K562 (cell line): ENCODE data around the gene HNF4A. TPM values are rescaled to one million over a fixed set of nuclear protein-coding genes. Genes with fewer than 3 reads are reported as not detected.
A peak's percentile ranks its signal among the peaks of the same experiment; 100 is the strongest.

Source experiments
- ARID3B ChIP-seq: fragments of 250-450 bp; sonication (Bioruptor Pico); IDR thresholded peaks from 2 replicates; pipeline ENCODE4 v1.4.0; 2020; ENCODE audit warnings: borderline replicate concordance
- BDP1 ChIP-seq: IDR thresholded peaks from 3 replicates; pipeline ENCODE4 v1.6.1; 2011; ENCODE audit not compliant: insufficient read length, insufficient read depth
- CHCHD3 ChIP-seq: fragments of 250-450 bp; sonication (Bioruptor Pico); IDR thresholded peaks from 2 replicates; pipeline ENCODE4 v2.1.2; 2022; ENCODE audit warnings: mild to moderate bottlenecking
- FOXJ3 ChIP-seq: sonication (generic); formaldehyde crosslinking; IDR thresholded peaks from 2 replicates; pipeline ENCODE4 v1.4.0; 2020; ENCODE audit warnings: mild to moderate bottlenecking, missing genetic modification reagents
- GMEB1 ChIP-seq: fragments of 250-450 bp; sonication (Bioruptor Pico); IDR thresholded peaks from 2 replicates; pipeline ENCODE4 v1.4.0; 2020; ENCODE audit warnings: mild to moderate bottlenecking
- HMG20B ChIP-seq: fragments of 250-450 bp; sonication (Bioruptor Pico); IDR thresholded peaks from 2 replicates; pipeline ENCODE4 v1.5.0; 2021; ENCODE audit warnings: mild to moderate bottlenecking
- HNRNPL ChIP-seq: fragments of 200-400 bp; formaldehyde crosslinking; IDR thresholded peaks from 2 replicates; pipeline ENCODE4 v1.6.1; 2017; ENCODE audit warnings: low read depth, mild to moderate bottlenecking, low read length
- HOMEZ ChIP-seq: fragments of 250-450 bp; sonication (Bioruptor Pico); IDR thresholded peaks from 2 replicates; pipeline ENCODE4 v1.4.0; 2020; ENCODE audit warnings: mild to moderate bottlenecking, moderate library complexity
- PTTG1 ChIP-seq: fragments of 450-650 bp; IDR thresholded peaks from 2 replicates; pipeline ENCODE4 v1.6.1; 2016; ENCODE audit warnings: low read depth, mild to moderate bottlenecking, missing genetic modification characterization, missing compliant biosample characterization
- PURB ChIP-seq: sonication (generic); formaldehyde crosslinking; IDR thresholded peaks from 2 replicates; pipeline ENCODE4 v1.9.0; 2021; ENCODE audit warnings: low read depth, mild to moderate bottlenecking, missing genetic modification reagents
- RB1 ChIP-seq: fragments of 450-650 bp; IDR thresholded peaks from 2 replicates; pipeline ENCODE4 v1.6.1; 2017; ENCODE audit warnings: low read depth, mild to moderate bottlenecking
- RUNX1 ChIP-seq: sonication (generic); IDR thresholded peaks from 2 replicates; pipeline ENCODE4 v1.6.1; 2016; ENCODE audit warnings: antibody characterized with exemption, low read depth
- SMC3 ChIP-seq: conservative IDR thresholded peaks from 2 replicates; pipeline ENCODE4 v1.6.1; 2011; ENCODE audit warnings: low read depth, low read length, improper control_type of control experiment; ENCODE audit not compliant: insufficient read depth
- TAL1 ChIP-seq: fragments of 450-650 bp; IDR thresholded peaks from 2 replicates; pipeline ENCODE4 v1.6.1; 2016; ENCODE audit warnings: mild to moderate bottlenecking
- TSHZ1 ChIP-seq: fragments of 250-450 bp; sonication (Bioruptor Pico); IDR thresholded peaks from 2 replicates; pipeline ENCODE4 v1.4.0; 2020; ENCODE audit warnings: mild to moderate bottlenecking, moderate library complexity
- ZBTB17 ChIP-seq: fragments of 450-650 bp; formaldehyde crosslinking; IDR thresholded peaks from 2 replicates; pipeline ENCODE4 v1.4.0; 2020; ENCODE audit warnings: mild to moderate bottlenecking
- ZNF282 ChIP-seq: sonication (generic); formaldehyde crosslinking; IDR thresholded peaks from 2 replicates; pipeline ENCODE4 v1.8.1; 2023; ENCODE audit warnings: missing genetic modification reagents
- ZNF384 ChIP-seq: IDR thresholded peaks from 2 replicates; pipeline ENCODE4 v1.6.1; 2012; ENCODE audit warnings: low read depth, low read length, improper control_type of control experiment
- ZNF436 ChIP-seq: fragments of 250-450, 450-650 bp; sonication (Bioruptor Pico); formaldehyde crosslinking; IDR thresholded peaks from 2 replicates; pipeline ENCODE4 v1.7.0; 2020; ENCODE audit warnings: mild to moderate bottlenecking
- ZNF79 ChIP-seq: fragments of 250-450 bp; sonication (Bioruptor Pico); IDR thresholded peaks from 2 replicates; pipeline ENCODE4 v1.4.0; 2020; ENCODE audit warnings: low read depth, mild to moderate bottlenecking, moderate library complexity
- polyA plus RNA-seq, 8 experiments: library from polyadenylated mRNA; depleted of rRNA in 4 of 8; stranded (reverse) in 5 of 8; unstranded in 3 of 8; fragments of >200 nt; fragmentation: Nextera tagmentation in 2 of 8; fragmentation: Illumina TruSeq in 1 of 8; extraction: Ambion mirVana in 2 of 8; extraction: Trizol in 1 of 8; gene quantifications; 2 replicates each; pipeline versions ENCODE4 v1.2.1 to v1.2.3, GENCODE V29; 2011 to 2014; ENCODE audit warnings: inconsistent platforms in 1 of 8, missing spikeins in 1 of 8
- total RNA-seq, 7 experiments: library from RNA; depleted of rRNA in 6 of 7; stranded (reverse); fragments of >200 nt in 6 of 7; fragmentation: Illumina TruSeq in 2 of 7; extraction: Trizol in 2 of 7; gene quantifications; 2 replicates each; pipeline versions ENCODE4 v1.2.1 to v1.2.3, GENCODE V29; 2011 to 2021; ENCODE audit warnings: low replicate concordance in 1 of 7

The HNF4A gene
- total and polyA plus RNA-seq, 9 of the 15 experiments (the other 6 are each of a cell fraction or from before 2014, with no cell fraction given): 0.03 to 0.27 (median 0.08) TPM; not detected in 5

- TF ChIP-seq FOXJ3 (CRISPR knock-in tag) (no peak), GMEB1 (CRISPR knock-in tag) (no peak), TSHZ1 (CRISPR knock-in tag) (no peak), ARID3B (CRISPR knock-in tag) (no peak), PURB (CRISPR knock-in tag) (no peak), ZNF384 (0 out of 2 replicates have a peak, but pooled peaks have one; percentile 16), PTTG1 (tag) (no peak), HOMEZ (CRISPR knock-in tag) (no peak), HMG20B (CRISPR knock-in tag) (no peak), RUNX1 (no peak), ZNF436 (CRISPR knock-in tag) (peak; percentile 100), RB1 (peak; percentile 84), SMC3 (peak; percentile 95), ZNF79 (CRISPR knock-in tag) (no peak), TAL1 (no peak), CHCHD3 (CRISPR knock-in tag) (no peak), ZBTB17 (no peak), BDP1 (no peak), HNRNPL (no peak), ZNF282 (CRISPR knock-in tag) (no peak)
Observed at GRCh38 chr20:44388466-44389023, 33.0 kb downstream of the HNF4A start (continued).
